H1 (cell line): ENCODE measurements around the gene PLA2G4D. TPM values are rescaled to one million over a fixed set of nuclear protein-coding genes. Genes with fewer than 3 reads are reported as not detected.

Source experiments
- CTCF ChIA-PET: fragments of 300-600 bp; sonication (Branson Sonifier 250); formaldehyde crosslinking; loops from one replicate; lab custom pipeline; 2021; ENCODE audit not compliant: partially characterized antibody; lab: Charles Lee
- POLR2A ChIA-PET: fragments of 300-600 bp; sonication (Branson Sonifier 250); formaldehyde crosslinking; loops from one replicate; lab custom pipeline; 2021; ENCODE audit warnings: inconsistent platforms; ENCODE audit not compliant: partially characterized antibody; lab: Charles Lee
- DNase-seq, 2 experiments: peaks; one replicate each; pipeline versions ENCODE4 v3.0.0 to v3.0.0-alpha.2; 2010 to 2022; ENCODE audit warnings: low spot score in 2 of 2, low read depth in 1 of 2, mixed read lengths in 1 of 2
- FAIRE-seq: peaks from 2 replicates; lab custom pipeline; 2011; peaks lifted over from hg19 to GRCh38; lab: Jason Lieb, UNC
- H2AFZ ChIP-seq: 2 replicates; pipeline ENCODE4 v1.8.1; 2012; ENCODE audit warnings: low read length, inconsistent platforms
- H2AK5ac ChIP-seq: 2 replicates; pipeline ENCODE4 v1.6.1; 2013; ENCODE audit warnings: low read depth, low read length
- H2BK120ac ChIP-seq: replicated peaks from 2 replicates; pipeline ENCODE3; 2013; ENCODE audit warnings: low read depth, low read length, inconsistent platforms
- H2BK12ac ChIP-seq: 2 replicates; pipeline ENCODE4 v1.6.1; 2013; ENCODE audit warnings: low read depth, low read length
- H2BK15ac ChIP-seq: 2 replicates; pipeline ENCODE4 v1.6.1; 2013; ENCODE audit warnings: low read length
- H2BK20ac ChIP-seq: 2 replicates; pipeline ENCODE4 v1.6.1; 2013; ENCODE audit warnings: low read length
- H2BK5ac ChIP-seq: 2 replicates; pipeline ENCODE4 v1.6.1; 2013; ENCODE audit warnings: low read depth, low read length
- H3K14ac ChIP-seq: 2 replicates; pipeline ENCODE4 v1.6.1; 2013; ENCODE audit warnings: inconsistent platforms; ENCODE audit not compliant: insufficient read length
- H3K18ac ChIP-seq: 2 replicates; pipeline ENCODE4 v1.6.1; 2013; ENCODE audit warnings: low read length; ENCODE audit errors: extremely low read depth
- H3K23ac ChIP-seq: 2 replicates; pipeline ENCODE4 v1.6.1; 2013; ENCODE audit warnings: inconsistent platforms; ENCODE audit not compliant: insufficient read length
- H3K23me2 ChIP-seq: 2 replicates; pipeline ENCODE4 v1.6.1; 2013; ENCODE audit warnings: low read depth, low read length
- H3K27ac ChIP-seq: 2 replicates; pipeline ENCODE4 v1.6.1; 2011; ENCODE audit warnings: low read depth, low read length, inconsistent platforms
- H3K27me3 ChIP-seq, 4 experiments: replicated peaks in 1 of 4; 1 replicate in 1 of 4; 2 replicates in 3 of 4; pipeline versions ENCODE4 v1.6.1 to v1.8.1; 2011 to 2013; ENCODE audit warnings: low read length in 3 of 4, mild to moderate bottlenecking in 3 of 4, inconsistent platforms in 2 of 4, mixed read lengths in 2 of 4, moderate library complexity in 1 of 4; ENCODE audit not compliant: control insufficient read depth in 3 of 4, insufficient read depth in 3 of 4; ENCODE audit errors: extremely low read depth in 1 of 4
- H3K36me3 ChIP-seq, 4 experiments: 2 replicates each; pipeline versions ENCODE4 v1.6.1 to v1.8.1; 2011 to 2013; ENCODE audit warnings: mild to moderate bottlenecking in 4 of 4, low read length in 3 of 4, moderate library complexity in 2 of 4, control low read depth in 1 of 4, inconsistent platforms in 1 of 4; ENCODE audit not compliant: insufficient read depth in 4 of 4, control insufficient read depth in 2 of 4
- H3K4ac ChIP-seq: replicated peaks from 2 replicates; pipeline ENCODE3; 2013; ENCODE audit warnings: low read length, low read depth, mixed read lengths, inconsistent platforms; ENCODE audit not compliant: insufficient read length
- H3K4me1 ChIP-seq, 4 experiments: replicated peaks in 1 of 4; 1 replicate in 1 of 4; 2 replicates in 3 of 4; pipeline versions ENCODE4 v1.6.1 to v1.8.1; 2011 to 2013; ENCODE audit warnings: low read length in 3 of 4, inconsistent platforms in 2 of 4, mixed read lengths in 1 of 4; ENCODE audit not compliant: insufficient read depth in 4 of 4, control insufficient read depth in 3 of 4
- H3K4me2 ChIP-seq, 2 experiments: 2 replicates each; pipeline versions ENCODE4 v1.6.1 to v1.8.1; 2011 to 2013; ENCODE audit warnings: low read depth in 2 of 2, low read length in 2 of 2, control low read depth in 1 of 2, inconsistent platforms in 1 of 2, mild to moderate bottlenecking in 1 of 2; ENCODE audit not compliant: insufficient read depth in 1 of 2
- H3K4me3 ChIP-seq, 4 experiments: fragments of 200-600, 300-600 bp in 1 of 4; sonication (generic), shearing (Covaris generic), sonication (Bioruptor Twin) in 1 of 4; 2 replicates each; pipeline versions ENCODE4 v1.5.1 to v1.8.1; 2011 to 2016; ENCODE audit warnings: low read length in 4 of 4, low read depth in 3 of 4, control low read depth in 2 of 4, inconsistent platforms in 2 of 4, mild to moderate bottlenecking in 2 of 4, mixed read lengths in 1 of 4, moderate library complexity in 1 of 4; ENCODE audit not compliant: insufficient read depth in 2 of 4; ENCODE audit errors: extremely low read depth in 1 of 4
- H3K56ac ChIP-seq: replicated peaks from 2 replicates; pipeline ENCODE3; 2013; ENCODE audit warnings: low read depth, mild to moderate bottlenecking, mixed read lengths, low read length, inconsistent platforms; ENCODE audit not compliant: insufficient read length
- H3K79me1 ChIP-seq: 2 replicates; pipeline ENCODE4 v1.6.1; 2013; ENCODE audit warnings: low read depth, low read length, control low read depth
- H3K79me2 ChIP-seq, 2 experiments: 2 replicates each; pipeline versions ENCODE4 v1.6.1 to v1.8.1; 2012 to 2013; ENCODE audit warnings: low read length in 2 of 2, mild to moderate bottlenecking in 2 of 2, inconsistent platforms in 1 of 2; ENCODE audit not compliant: insufficient read depth in 2 of 2, control insufficient read depth in 1 of 2
- H3K9ac ChIP-seq, 4 experiments: replicated peaks in 1 of 4; 1 replicate in 1 of 4; 2 replicates in 3 of 4; pipeline versions ENCODE4 v1.6.1 to v1.8.1; 2011 to 2013; ENCODE audit warnings: low read depth in 3 of 4, low read length in 3 of 4, control low read depth in 2 of 4, mild to moderate bottlenecking in 2 of 4, moderate library complexity in 2 of 4, inconsistent platforms in 1 of 4; ENCODE audit errors: extremely low read depth in 1 of 4
- H3K9me3 ChIP-seq, 2 experiments: 2 replicates each; pipeline versions ENCODE4 v1.6.1 to v1.8.1; 2012 to 2013; ENCODE audit warnings: mild to moderate bottlenecking in 2 of 2, moderate library complexity in 2 of 2, control low read depth in 1 of 2, inconsistent platforms in 1 of 2, low read depth in 1 of 2, low read length in 1 of 2, mixed read lengths in 1 of 2; ENCODE audit not compliant: insufficient read depth in 2 of 2
- H4K20me1 ChIP-seq, 2 experiments: replicated peaks in 1 of 2; 2 replicates each; pipeline versions ENCODE3 to v1.8.1; 2011 to 2013; ENCODE audit warnings: inconsistent platforms in 2 of 2, low read length in 2 of 2, mild to moderate bottlenecking in 1 of 2; ENCODE audit not compliant: insufficient read depth in 2 of 2, control insufficient read depth in 1 of 2
- H4K5ac ChIP-seq: 2 replicates; pipeline ENCODE4 v1.6.1; 2013; ENCODE audit warnings: low read length, low read depth, mixed read lengths, inconsistent platforms; ENCODE audit not compliant: insufficient read length
- H4K8ac ChIP-seq: 2 replicates; pipeline ENCODE4 v1.8.0; 2013; ENCODE audit warnings: mild to moderate bottlenecking, moderate library complexity, low read length, inconsistent platforms; ENCODE audit not compliant: insufficient read depth; ENCODE audit errors: extremely low read depth
- H4K91ac ChIP-seq: replicated peaks from 2 replicates; pipeline ENCODE3; 2013; ENCODE audit warnings: low read length, mixed read lengths, inconsistent platforms; ENCODE audit not compliant: insufficient read length
- ATF3 ChIP-seq: IDR thresholded peaks from 2 replicates; pipeline ENCODE4 v1.6.1; 2011; ENCODE audit warnings: low read depth, mild to moderate bottlenecking, low read length; ENCODE audit not compliant: insufficient read depth
- CBX5 ChIP-seq: fragments of 300-800, 300-1000 bp; sonication (generic); IDR thresholded peaks from 2 replicates; pipeline ENCODE4 v1.7.1; 2016; ENCODE audit warnings: antibody characterized with exemption, low read length, low read depth
- CEBPB ChIP-seq: IDR thresholded peaks from 2 replicates; pipeline ENCODE4 v1.6.1; 2012; ENCODE audit warnings: low read depth, low read length
- CTBP2 ChIP-seq: IDR thresholded peaks from 2 replicates; pipeline ENCODE4 v1.7.0; 2011; ENCODE audit warnings: borderline replicate concordance, mild to moderate bottlenecking, moderate library complexity, mixed read lengths, low read length; ENCODE audit not compliant: insufficient read depth, insufficient read length
- EZH2 ChIP-seq: fragments of 200-600 bp; sonication (generic); IDR thresholded peaks from 2 replicates; pipeline ENCODE4 v1.7.1; 2012; ENCODE audit warnings: low read depth, mild to moderate bottlenecking, moderate library complexity, low read length, inconsistent platforms; ENCODE audit not compliant: severe bottlenecking
- HDAC2 ChIP-seq, 2 experiments: fragments of 300-600 bp in 1 of 2; sonication (generic) in 1 of 2; IDR thresholded peaks; 2 replicates each; pipeline ENCODE4 v1.6.1; 2011 to 2012; ENCODE audit warnings: low read depth in 2 of 2, low read length in 2 of 2, mild to moderate bottlenecking in 2 of 2, moderate library complexity in 2 of 2, borderline replicate concordance in 1 of 2, inconsistent platforms in 1 of 2
- MAFK ChIP-seq: IDR thresholded peaks from 2 replicates; pipeline ENCODE4 v1.6.1; 2012; ENCODE audit warnings: low read depth, mild to moderate bottlenecking, improper control_type of control experiment, low read length
- PHF8 ChIP-seq: fragments of 200-600 bp; sonication (generic); conservative IDR thresholded peaks from 2 replicates; pipeline ENCODE4 v1.7.1; 2012; ENCODE audit warnings: low read depth, mild to moderate bottlenecking, inconsistent platforms, low read length, moderate library complexity
- SUZ12 ChIP-seq: fragments of 200-600 bp; sonication (generic); IDR thresholded peaks from 2 replicates; pipeline ENCODE4 v1.6.1; 2012; ENCODE audit warnings: mild to moderate bottlenecking, inconsistent platforms, low read length, moderate library complexity, mixed read lengths
- TCF12 ChIP-seq: IDR thresholded peaks from 2 replicates; pipeline ENCODE4 v1.6.1; 2011; ENCODE audit warnings: low read depth, mild to moderate bottlenecking, low read length
- ZNF274 ChIP-seq: IDR thresholded peaks from 2 replicates; pipeline ENCODE4 v1.7.0; 2012; ENCODE audit warnings: low read length, borderline replicate concordance; ENCODE audit errors: extremely low read depth
- WGBS, 2 experiments: shearing (Covaris generic) in 1 of 2; methylation state at CpG; one replicate each; pipeline versions ENCODE4 v1.1.6 to v1.1.7; 2013 to 2015; ENCODE audit warnings: low lambda C conversion rate in 2 of 2, mixed read lengths in 2 of 2, inconsistent platforms in 1 of 2, low coverage in 1 of 2, missing lambda C conversion rate in 1 of 2; ENCODE audit not compliant: insufficient replicate concordance in 2 of 2, insufficient coverage in 1 of 2, insufficient read length in 1 of 2; ENCODE audit errors: extremely low coverage in 1 of 2, missing lambda C conversion rate in 1 of 2; 5-methylcytosine and 5-hydroxymethylcytosine counted together
- polyA plus RNA-seq, 7 experiments: library from polyadenylated mRNA; depleted of rRNA in 3 of 7; stranded (reverse) in 5 of 7; unstranded in 2 of 7; fragments of >200 nt in 5 of 7; fragments of 200-250 nt in 2 of 7; gene quantifications; 1 replicate in 5 of 7; 2 replicates in 1 of 7; 4 replicates in 1 of 7; pipeline versions ENCODE4 v1.2.1 to v1.2.3, GENCODE V29; 2011 to 2013; ENCODE audit warnings: missing spikeins in 2 of 7, mixed read lengths in 2 of 7
- total RNA-seq: library from RNA; stranded (reverse); fragmentation: NEBNext Ultra II Directional; extraction: Animal tissue kit (Norgen Biotek cat#: 25700); gene quantifications from 2 replicates; pipeline ENCODE4 v1.2.1, GENCODE V29; 2021
- TF ChIP-seq, protein P1 (sequence below): IDR thresholded peaks from 2 replicates; pipeline ENCODE4 v1.6.1; 2012; ENCODE audit warnings: inconsistent platforms

Gene PLA2G4D
- total and polyA plus RNA-seq, 2 of the 8 experiments (the other 6 are each of a cell fraction or from before 2014, with no cell fraction given) = 0.07 to 0.18 TPM

DNA sequence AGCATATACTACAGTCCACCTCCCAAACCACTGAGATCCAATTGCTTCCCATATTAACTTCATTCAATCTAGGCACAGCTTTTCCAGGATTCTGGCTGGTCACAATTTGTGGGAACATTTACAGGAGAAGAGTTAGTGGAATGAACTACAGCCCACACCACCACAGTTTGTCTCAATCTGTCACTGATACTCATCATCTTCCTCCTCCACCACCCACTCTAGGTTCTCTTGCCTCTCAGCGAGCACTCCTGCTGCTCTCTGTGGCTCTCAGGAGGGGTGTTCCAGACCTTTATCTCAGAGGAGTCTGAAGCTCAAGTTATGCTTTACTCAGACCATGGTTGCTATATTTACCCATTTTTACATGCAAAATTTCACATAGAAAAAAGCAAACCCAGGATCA is 25.9 kb upstream of the PLA2G4D start:
- ChIA-PET POLR2A (interaction anchor here (0.8 kb wide), 1 partner anchor 16 kb away, joined by 3 read pairs; no protein-coding TSS in a partner anchor), CTCF (interaction anchor here (0.9 to 5.1 kb wide), 5 partner anchors 12 to 130 kb away, joined by 3 to 43 read pairs (median 37); no protein-coding TSS in a partner anchor)
- Histone ChIP-seq H3K9ac (no peak overlapping the region), H3K23ac (no peak overlapping the region), H2AK5ac (no peak overlapping the region), H3K23me2 (no peaks in the 10 kb centered on the region), H3K9me3 (no peaks in the 10 kb centered on the region), H3K14ac (no peak overlapping the region), H2AFZ (no peak overlapping the region), H2BK20ac (no peak overlapping the region), H3K27ac (no peak overlapping the region), H3K4me2 (no peak overlapping the region)
- no peak for DNase-seq
- TF ChIP-seq TCF12 (no peak), SUZ12 (no peak), CEBPB (no peak), MAFK (no peak), CTBP2 (no peak), CBX5 (no peak), PHF8 (no peak), ZNF274 (no peak), EZH2 (no peak), ATF3 (no peak), HDAC2 (IDR thresholded peaks at IDR 0.05; ENCODE audit: borderline replicate concordance in 1 of 2, low read depth in 2 of 2, low read length in 2 of 2) (no peak)
- TF ChIP-seq, protein P1, sequence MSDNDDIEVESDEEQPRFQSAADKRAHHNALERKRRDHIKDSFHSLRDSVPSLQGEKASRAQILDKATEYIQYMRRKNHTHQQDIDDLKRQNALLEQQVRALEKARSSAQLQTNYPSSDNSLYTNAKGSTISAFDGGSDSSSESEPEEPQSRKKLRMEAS = no peak
- TF ChIP-seq, all 59 proteins: peak for 0
- Histone ChIP-seq H3K18ac (no peak overlapping the region), H3K4me3 (no peak overlapping the region), H3K27me3 (no peaks in the 10 kb centered on the region), H4K20me1 (no peaks in the 10 kb centered on the region), H3K4ac (no peak overlapping the region), H3K79me1 (no peaks in the 10 kb centered on the region), H4K5ac (no peak overlapping the region), H2BK12ac (no peak overlapping the region), H3K56ac (no peak overlapping the region), H2BK15ac (no peak overlapping the region), H3K79me2 (no peaks in the 10 kb centered on the region), H2BK5ac (no peak overlapping the region), H4K91ac (no peak overlapping the region), H3K36me3 (no peaks in the 10 kb centered on the region), H3K4me1 (peaks cover 0 to 6% (median under 1%) of the 10 kb centered on the region in 4 experiments; a peak in 3 of 7 replicates), H4K8ac (no peak overlapping the region), H2BK120ac (no peak overlapping the region)
- 82% methylated on average over 1 of the region's 1 CpG; no CpG with 5 or more reads in 1 of the 2 experiments for WGBS, 2 experiments
- FAIRE-seq = no peak
